Tibial nerve (tissue), 4 donors: Measurements from ENCODE around the gene MCHR2.

ENCODE experiments used
- EP300 ChIP-seq, 2 donors: sonication (generic); formaldehyde crosslinking; IDR thresholded peaks; one replicate each; pipeline ENCODE4 v1.6.1; 2017; ENCODE audit warnings: antibody characterized with exemption in 2 of 2, mild to moderate bottlenecking in 1 of 2
- POLR2A ChIP-seq, 2 donors: fragments of 450-650 bp; IDR thresholded peaks; one replicate each; pipeline ENCODE4 v1.6.1; 2017; ENCODE audit warnings: antibody characterized with exemption in 2 of 2, mild to moderate bottlenecking in 2 of 2, moderate library complexity in 2 of 2
- TF ChIP-seq, protein P1 (sequence below), 5 experiments: fragments of 200-600 bp in 3 of 5; fragments of 450-650 bp in 2 of 5; sonication (generic) in 3 of 5; IDR thresholded peaks; one replicate each; pipeline ENCODE4 v1.5.1; 2016 to 2019; ENCODE audit warnings: antibody characterized with exemption in 5 of 5, mild to moderate bottlenecking in 3 of 5, moderate library complexity in 2 of 5

GRCh38 chr6:99991955-99992354, 2.1 kb downstream of the MCHR2 start:
- TF ChIP-seq, protein P1, sequence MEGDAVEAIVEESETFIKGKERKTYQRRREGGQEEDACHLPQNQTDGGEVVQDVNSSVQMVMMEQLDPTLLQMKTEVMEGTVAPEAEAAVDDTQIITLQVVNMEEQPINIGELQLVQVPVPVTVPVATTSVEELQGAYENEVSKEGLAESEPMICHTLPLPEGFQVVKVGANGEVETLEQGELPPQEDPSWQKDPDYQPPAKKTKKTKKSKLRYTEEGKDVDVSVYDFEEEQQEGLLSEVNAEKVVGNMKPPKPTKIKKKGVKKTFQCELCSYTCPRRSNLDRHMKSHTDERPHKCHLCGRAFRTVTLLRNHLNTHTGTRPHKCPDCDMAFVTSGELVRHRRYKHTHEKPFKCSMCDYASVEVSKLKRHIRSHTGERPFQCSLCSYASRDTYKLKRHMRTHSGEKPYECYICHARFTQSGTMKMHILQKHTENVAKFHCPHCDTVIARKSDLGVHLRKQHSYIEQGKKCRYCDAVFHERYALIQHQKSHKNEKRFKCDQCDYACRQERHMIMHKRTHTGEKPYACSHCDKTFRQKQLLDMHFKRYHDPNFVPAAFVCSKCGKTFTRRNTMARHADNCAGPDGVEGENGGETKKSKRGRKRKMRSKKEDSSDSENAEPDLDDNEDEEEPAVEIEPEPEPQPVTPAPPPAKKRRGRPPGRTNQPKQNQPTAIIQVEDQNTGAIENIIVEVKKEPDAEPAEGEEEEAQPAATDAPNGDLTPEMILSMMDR (IDR thresholded peaks at IDR 0.05): no peak
- TF ChIP-seq EP300 (IDR thresholded peaks at IDR 0.05) (no peak), POLR2A (IDR thresholded peaks at IDR 0.05) (no peak)
